Prostate gland (tissue), 2 donors: ENCODE data around the gene ABCA7.

Source experiments
- POLR2A ChIP-seq: fragments of 450-650 bp; IDR thresholded peaks from one replicate; pipeline ENCODE4 v1.6.1; 2016; ENCODE audit warnings: antibody characterized with exemption, mild to moderate bottlenecking
- TF ChIP-seq, protein P1 (sequence below), 4 experiments: fragments of 200-600 bp in 2 of 4; fragments of 450-650 bp in 2 of 4; sonication (generic) in 2 of 4; IDR thresholded peaks; 1 replicate in 3 of 4; 2 replicates in 1 of 4; pipeline ENCODE4 v1.5.1; 2016 to 2019; ENCODE audit warnings: antibody characterized with exemption in 4 of 4, mild to moderate bottlenecking in 2 of 4, moderate library complexity in 2 of 4

DNA sequence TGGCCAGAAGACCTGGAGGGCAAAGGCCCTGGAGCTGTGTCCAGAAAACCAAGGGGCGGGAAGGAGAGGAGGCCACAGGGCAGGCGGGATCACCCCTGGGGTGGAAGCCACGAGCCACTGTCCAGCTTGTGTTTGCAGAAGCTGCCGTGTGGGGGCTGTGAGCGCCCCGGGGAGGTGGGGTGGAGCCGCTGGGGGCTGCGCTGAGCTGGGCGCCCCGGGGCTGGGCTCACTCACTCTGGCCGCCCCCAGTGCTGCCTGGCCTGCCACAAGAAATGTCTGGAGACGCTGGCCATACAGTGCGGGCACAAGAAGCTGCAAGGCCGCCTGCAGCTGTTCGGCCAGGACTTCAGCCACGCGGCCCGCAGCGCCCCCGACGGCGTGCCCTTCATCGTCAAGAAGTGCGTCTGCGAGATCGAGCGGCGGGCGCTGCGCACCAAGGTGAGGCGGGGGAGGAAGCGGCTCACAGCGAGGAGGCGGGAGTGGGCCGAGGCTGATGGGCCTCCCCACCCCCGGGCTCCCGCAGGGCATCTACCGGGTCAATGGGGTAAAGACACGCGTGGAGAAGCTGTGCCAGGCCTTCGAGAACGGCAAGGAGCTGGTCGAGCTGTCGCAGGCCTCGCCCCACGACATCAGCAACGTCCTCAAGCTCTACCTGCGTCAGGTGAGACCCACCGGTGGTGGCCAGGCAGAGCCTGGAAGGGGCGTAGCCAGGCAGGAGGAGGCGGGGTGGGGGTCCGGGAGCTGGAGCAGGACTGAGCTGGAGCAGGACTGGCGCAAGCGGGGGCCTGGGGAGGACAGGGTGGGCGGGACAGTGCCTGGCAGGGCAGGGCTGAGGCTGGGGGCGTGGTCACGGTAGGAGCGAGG is 41.6 kb downstream of the ABCA7 start:
- TF ChIP-seq, protein P1, sequence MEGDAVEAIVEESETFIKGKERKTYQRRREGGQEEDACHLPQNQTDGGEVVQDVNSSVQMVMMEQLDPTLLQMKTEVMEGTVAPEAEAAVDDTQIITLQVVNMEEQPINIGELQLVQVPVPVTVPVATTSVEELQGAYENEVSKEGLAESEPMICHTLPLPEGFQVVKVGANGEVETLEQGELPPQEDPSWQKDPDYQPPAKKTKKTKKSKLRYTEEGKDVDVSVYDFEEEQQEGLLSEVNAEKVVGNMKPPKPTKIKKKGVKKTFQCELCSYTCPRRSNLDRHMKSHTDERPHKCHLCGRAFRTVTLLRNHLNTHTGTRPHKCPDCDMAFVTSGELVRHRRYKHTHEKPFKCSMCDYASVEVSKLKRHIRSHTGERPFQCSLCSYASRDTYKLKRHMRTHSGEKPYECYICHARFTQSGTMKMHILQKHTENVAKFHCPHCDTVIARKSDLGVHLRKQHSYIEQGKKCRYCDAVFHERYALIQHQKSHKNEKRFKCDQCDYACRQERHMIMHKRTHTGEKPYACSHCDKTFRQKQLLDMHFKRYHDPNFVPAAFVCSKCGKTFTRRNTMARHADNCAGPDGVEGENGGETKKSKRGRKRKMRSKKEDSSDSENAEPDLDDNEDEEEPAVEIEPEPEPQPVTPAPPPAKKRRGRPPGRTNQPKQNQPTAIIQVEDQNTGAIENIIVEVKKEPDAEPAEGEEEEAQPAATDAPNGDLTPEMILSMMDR (IDR thresholded peaks at IDR 0.05): no peak
- no peak for TF ChIP-seq POLR2A
